Urinary bladder (tissue), 4 donors: Measurements from ENCODE around the gene GAB1. TPM values are rescaled to one million over a fixed set of nuclear protein-coding genes. Genes with fewer than 3 reads are reported as not detected.

ENCODE experiments used
- DNase-seq: peaks from one replicate; pipeline ENCODE4 v3.0.0-alpha.2; 2015; ENCODE audit errors: extremely low spot score
- H3K27ac ChIP-seq: one replicate; pipeline ENCODE4 v1.5.1; 2013; ENCODE audit warnings: low read depth, mild to moderate bottlenecking, moderate library complexity
- H3K36me3 ChIP-seq: one replicate; pipeline ENCODE4 v1.6.1; 2013; ENCODE audit warnings: mild to moderate bottlenecking, moderate library complexity; ENCODE audit not compliant: insufficient read depth
- H3K4me1 ChIP-seq: one replicate; pipeline ENCODE4 v1.6.1; 2013; ENCODE audit warnings: mild to moderate bottlenecking, moderate library complexity; ENCODE audit not compliant: insufficient read depth
- H3K4me3 ChIP-seq: one replicate; pipeline ENCODE4 v1.5.1; 2013; ENCODE audit warnings: low read depth, low read length
- WGBS: extraction: QIAGEN DNeasy Blood & Tissue Kit; methylation state at CpG from one replicate; pipeline ENCODE4 v1.1.7; 2013; 5-methylcytosine and 5-hydroxymethylcytosine counted together
- polyA plus RNA-seq: library from polyadenylated mRNA; stranded (reverse); fragments of 200-250 nt; gene quantifications from one replicate; pipeline ENCODE4 v1.2.3, GENCODE V29; 2013
- total RNA-seq: library from RNA; depleted of rRNA; stranded (reverse); fragments of >200 nt; gene quantifications from one replicate; pipeline ENCODE4 v1.2.3, GENCODE V29; 2014
- donor health status: healthy with polysubstance abuse.
- donor health status: healthy.

GAB1 gene
- total RNA-seq (86.4 TPM), polyA plus RNA-seq (11.4 TPM)

- under 1% methylated on average over 81 of the region's 81 CpGs for WGBS
- H3K36me3 ChIP-seq: no peaks in the 10 kb centered on the region
- H3K27ac ChIP-seq: peak within 1 kb of the TSS; percentile 88
- DNase-seq: no peak
- H3K4me1 ChIP-seq: no peaks in the 10 kb centered on the region
- peak within 1 kb of the TSS; percentile 85 for H3K4me3 ChIP-seq
Measured at GRCh38 chr4:143336781-143337599, at the start of gene GAB1. Gene GAB1 (plus strand): TSS chr4:143336876. CDS start chr4:143337189, 313 bp downstream.

- 63% methylated on average over 3 of the region's 3 CpGs for WGBS
- Histone ChIP-seq H3K36me3 (no peaks in the 10 kb centered on the region), H3K4me1 (no peaks in the 10 kb centered on the region), H3K27ac (no peak overlapping the region), H3K4me3 (no peak overlapping the region)
- no peak for DNase-seq
Measured at GRCh38 chr4:143287572-143287923, 49.1 kb upstream of the GAB1 start.

GRCh38 chr4:143288171-143288570 lies 48.5 kb upstream of the GAB1 start:
- H3K4me3 ChIP-seq: no peak overlapping the region
- DNase-seq: no peak
- no peak overlapping the region for H3K27ac ChIP-seq
- H3K36me3 ChIP-seq: no peaks in the 10 kb centered on the region
- H3K4me1 ChIP-seq: no peaks in the 10 kb centered on the region
- WGBS: 86% methylated on average over 4 of the region's 4 CpGs

- no peak for DNase-seq
- no peak overlapping the region for H3K27ac ChIP-seq
- H3K36me3 ChIP-seq: no peaks in the 10 kb centered on the region
- H3K4me1 ChIP-seq: no peaks in the 10 kb centered on the region
- no peak overlapping the region for H3K4me3 ChIP-seq
Measured at GRCh38 chr4:143289370-143289769, 47.3 kb upstream of the GAB1 start.

GRCh38 chr4:143291314-143291713 lies 45.4 kb upstream of the GAB1 start:
- DNase-seq: no peak
- no peak overlapping the region for H3K4me3 ChIP-seq
- H3K36me3 ChIP-seq: no peaks in the 10 kb centered on the region
- H3K27ac ChIP-seq: no peak overlapping the region
- no peaks in the 10 kb centered on the region for H3K4me1 ChIP-seq

- WGBS: 87% methylated on average over 1 of the region's 1 CpG
- no peaks in the 10 kb centered on the region for H3K4me1 ChIP-seq
- no peak overlapping the region for H3K27ac ChIP-seq
Measured at GRCh38 chr4:143292858-143293257, 43.8 kb upstream of the GAB1 start.

GRCh38 chr4:143294310-143294709 lies 42.4 kb upstream of the GAB1 start:
- Histone ChIP-seq H3K36me3 (no peaks in the 10 kb centered on the region), H3K4me3 (no peak overlapping the region), H3K27ac (no peak overlapping the region), H3K4me1 (no peaks in the 10 kb centered on the region)
- 16% methylated on average over 3 of the region's 3 CpGs for WGBS
- peak; percentile 55 for DNase-seq

More at GRCh38 chr4:143292858-143293257, 43.8 kb upstream of the GAB1 start:
- DNase-seq: no peak
- Histone ChIP-seq H3K36me3 (no peaks in the 10 kb centered on the region), H3K4me3 (no peak overlapping the region)

- no peaks in the 10 kb centered on the region for H3K4me1 ChIP-seq
- 33% methylated on average over 4 of the region's 4 CpGs for WGBS
- H3K27ac ChIP-seq: no peak overlapping the region
- H3K36me3 ChIP-seq: no peaks in the 10 kb centered on the region
- H3K4me3 ChIP-seq: no peak overlapping the region
- DNase-seq: no peak
Measured at GRCh38 chr4:143294710-143295275, 41.9 kb upstream of the GAB1 start.

- no peaks in the 10 kb centered on the region for H3K4me1 ChIP-seq
- WGBS: 80% methylated on average over 6 of the region's 6 CpGs
- no peak overlapping the region for H3K4me3 ChIP-seq
- no peak overlapping the region for H3K27ac ChIP-seq
- DNase-seq: no peak
- no peaks in the 10 kb centered on the region for H3K36me3 ChIP-seq
Measured at GRCh38 chr4:143296397-143297067, 40.1 kb upstream of the GAB1 start.

GRCh38 chr4:143300860-143301259 lies 35.8 kb upstream of the GAB1 start:
- no peaks in the 10 kb centered on the region for H3K36me3 ChIP-seq
- no peak overlapping the region for H3K27ac ChIP-seq
- no peaks in the 10 kb centered on the region for H3K4me1 ChIP-seq
- H3K4me3 ChIP-seq: no peak overlapping the region
- no peak for DNase-seq
- 85% methylated on average over 2 of the region's 2 CpGs for WGBS

- 28% methylated on average over 1 of the region's 1 CpG for WGBS
- H3K27ac ChIP-seq: no peak overlapping the region
- H3K36me3 ChIP-seq: no peaks in the 10 kb centered on the region
- no peak for DNase-seq
- H3K4me3 ChIP-seq: no peak overlapping the region
- H3K4me1 ChIP-seq: no peaks in the 10 kb centered on the region
Measured at GRCh38 chr4:143302536-143302935, 34.1 kb upstream of the GAB1 start.

- H3K4me3 ChIP-seq: no peak overlapping the region
- no peak for DNase-seq
- no peak overlapping the region for H3K27ac ChIP-seq
- no peaks in the 10 kb centered on the region for H3K4me1 ChIP-seq
- H3K36me3 ChIP-seq: no peaks in the 10 kb centered on the region
- WGBS: 87% methylated on average over 3 of the region's 3 CpGs
Measured at GRCh38 chr4:143306788-143307187, 29.9 kb upstream of the GAB1 start.

- no peaks in the 10 kb centered on the region for H3K36me3 ChIP-seq
- whole genome bisulfite sequencing: 88% methylated on average over 1 of the region's 1 CpG
- DNase-seq: no peak
- H3K4me1 ChIP-seq: no peaks in the 10 kb centered on the region
- no peak overlapping the region for H3K4me3 ChIP-seq
- H3K27ac ChIP-seq: no peak overlapping the region
Measured at GRCh38 chr4:143307531-143307930, 29.1 kb upstream of the GAB1 start.

GRCh38 chr4:143308377-143308776 lies 28.3 kb upstream of the GAB1 start:
- H3K4me3 ChIP-seq: no peak overlapping the region
- no peaks in the 10 kb centered on the region for H3K36me3 ChIP-seq
- no peaks in the 10 kb centered on the region for H3K4me1 ChIP-seq
- H3K27ac ChIP-seq: no peak overlapping the region
- no peak for DNase-seq
